ENCODE data around the gene MLN.

The MLN gene

GRCh38 chr6:33750244-33750991 lies 53.4 kb downstream of the MLN start:
- no peak for DNase-seq

- no peak for DNase-seq
These were observed 54.4 kb downstream of the MLN start for GRCh38 chr6:33749401-33749800.

GRCh38 chr6:33748841-33749240 lies 55.0 kb downstream of the MLN start:
- DNase-seq, result no peak

- no peak for DNase-seq
These were observed 56.0 kb downstream of the MLN start for GRCh38 chr6:33747823-33748222.

- no peak for DNase-seq
These were observed 57.1 kb downstream of the MLN start, which contains the start of gene IP6K3 for GRCh38 chr6:33746651-33747100. Gene IP6K3 (minus strand): TSS chr6:33746905. CDS start chr6:33735476, 11,429 bp downstream.

GRCh38 chr6:33746036-33746600 lies 57.7 kb downstream of the MLN start:
- no peak for DNase-seq

- DNase-seq, result no peak
These were observed 58.3 kb downstream of the MLN start for GRCh38 chr6:33745548-33745947.

- DNase-seq, result no peak
These were observed 58.8 kb downstream of the MLN start for GRCh38 chr6:33744895-33745546.
